ENCODE data around the gene MARVELD3. TPM values are rescaled to one million over a fixed set of nuclear protein-coding genes. Genes with fewer than 3 reads are reported as not detected.
"Not testable (repeated sequence)": the region's sequence is repeated elsewhere in the genome, so short reads cannot be mapped to it uniquely, and the experiment has no call there.

MARVELD3 gene
- total RNA-seq, 1 experiment from 2014 or later: 7.4 TPM

DNA sequence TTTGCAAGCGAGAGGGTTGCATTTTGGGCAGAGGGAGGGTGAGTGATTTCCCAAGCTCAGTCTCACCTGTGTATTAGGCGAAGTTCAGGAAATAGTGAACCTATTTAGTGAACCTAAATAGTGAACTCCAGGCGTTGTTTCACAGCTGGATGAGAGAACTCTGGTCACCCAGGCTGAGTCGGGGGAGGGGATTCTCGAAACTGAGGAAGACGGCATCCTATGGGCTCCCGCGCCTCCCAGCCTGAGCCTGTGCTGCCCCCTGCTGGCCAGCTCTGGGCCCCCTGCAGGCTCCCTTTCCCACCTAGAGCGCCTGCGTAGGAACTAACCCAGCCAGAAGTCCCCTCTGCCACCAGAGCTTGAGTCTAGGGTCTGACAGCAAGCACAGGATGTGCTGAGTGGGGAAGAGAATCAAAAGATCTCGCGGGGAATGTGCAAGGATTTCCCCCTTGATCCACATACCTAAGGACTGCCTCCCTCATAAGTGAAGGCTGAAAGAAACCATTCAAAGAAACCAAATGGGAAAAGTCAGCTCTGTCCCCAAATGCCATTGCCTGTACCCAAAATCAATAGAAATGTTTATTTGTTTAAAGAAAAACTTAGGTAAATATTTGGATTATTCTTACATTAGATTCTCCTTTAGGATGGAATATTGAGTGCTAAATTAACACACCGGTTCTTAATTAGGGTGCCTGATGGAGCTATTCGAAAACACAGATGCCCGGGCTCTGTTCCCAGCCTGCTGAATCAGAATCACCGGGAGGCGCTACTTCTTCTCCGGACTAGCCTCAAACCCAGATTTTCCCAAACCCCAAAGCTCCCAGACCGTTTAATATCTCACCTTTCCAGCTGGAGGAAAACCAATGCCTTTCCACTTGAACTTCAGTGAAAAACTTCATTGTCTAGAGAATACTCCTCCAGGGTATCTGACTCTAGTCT is 14.8 kb upstream of the MARVELD3 start:
- H3K9me2 ChIP-seq (replicated peaks; ENCODE audit: low read length): no peaks in the 10 kb centered on the region
- DNase-seq (peak; percentile 69), ATAC-seq (peak; percentile 87)
- H3K27ac ChIP-seq (ENCODE audit: low read length): no peak overlapping the region
- peak overlapping the region; percentile 55 for H3K4me2 ChIP-seq (ENCODE audit: low read length)
- H3K4me1 ChIP-seq (ENCODE audit: insufficient read depth, low read length): peaks cover 5% of the 10 kb centered on the region; the same call in 1 of the 2 replicates
- H3K9ac ChIP-seq (ENCODE audit: low read length): no peak overlapping the region
- H3K9me3 ChIP-seq (ENCODE audit: low read length): no peaks in the 10 kb centered on the region
- BruUV-seq (replicated peaks): no TSS peak
- TF ChIP-seq EZH2phosphoT487 (IDR thresholded peaks at IDR 0.05; ENCODE audit: borderline replicate concordance, low read length) (no peak), EZH2 (IDR thresholded peaks at IDR 0.05; ENCODE audit: low read length, unreplicated experiment) (no peak)
- TF ChIP-seq, protein P1, sequence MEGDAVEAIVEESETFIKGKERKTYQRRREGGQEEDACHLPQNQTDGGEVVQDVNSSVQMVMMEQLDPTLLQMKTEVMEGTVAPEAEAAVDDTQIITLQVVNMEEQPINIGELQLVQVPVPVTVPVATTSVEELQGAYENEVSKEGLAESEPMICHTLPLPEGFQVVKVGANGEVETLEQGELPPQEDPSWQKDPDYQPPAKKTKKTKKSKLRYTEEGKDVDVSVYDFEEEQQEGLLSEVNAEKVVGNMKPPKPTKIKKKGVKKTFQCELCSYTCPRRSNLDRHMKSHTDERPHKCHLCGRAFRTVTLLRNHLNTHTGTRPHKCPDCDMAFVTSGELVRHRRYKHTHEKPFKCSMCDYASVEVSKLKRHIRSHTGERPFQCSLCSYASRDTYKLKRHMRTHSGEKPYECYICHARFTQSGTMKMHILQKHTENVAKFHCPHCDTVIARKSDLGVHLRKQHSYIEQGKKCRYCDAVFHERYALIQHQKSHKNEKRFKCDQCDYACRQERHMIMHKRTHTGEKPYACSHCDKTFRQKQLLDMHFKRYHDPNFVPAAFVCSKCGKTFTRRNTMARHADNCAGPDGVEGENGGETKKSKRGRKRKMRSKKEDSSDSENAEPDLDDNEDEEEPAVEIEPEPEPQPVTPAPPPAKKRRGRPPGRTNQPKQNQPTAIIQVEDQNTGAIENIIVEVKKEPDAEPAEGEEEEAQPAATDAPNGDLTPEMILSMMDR (conservative IDR thresholded peaks at IDR 0.05; ENCODE audit: low read depth, low read length): peak; percentile 69
- no peaks in the 10 kb centered on the region for H3K36me3 ChIP-seq (ENCODE audit: low read depth, low read length)
- H3K79me2 ChIP-seq (ENCODE audit: low read length): no peaks in the 10 kb centered on the region
- ChIA-PET POLR2A (ENCODE audit: unreplicated experiment) (interaction anchor here (0.5 kb wide), 1 partner anchor 46 kb away, joined by 9 read pairs; no protein-coding TSS in a partner anchor), CTCF (interaction anchor here (0.6 to 2.1 kb wide), 2 partner anchors 46 to 175 kb away, joined by 3 to 40 read pairs; no protein-coding TSS in a partner anchor)
- intact Hi-C loops (cut with micrococcal nuclease): loop anchor here (1.0 to 2.0 kb wide), 4 partner anchors 46 to 198 kb away; no protein-coding TSS in a partner anchor
- no peaks in the 10 kb centered on the region for H3F3A ChIP-seq (ENCODE audit: low read length, unreplicated experiment)
- H4K20me1 ChIP-seq (ENCODE audit: low read length): no peaks in the 10 kb centered on the region
- peak overlapping the region; percentile 43; the same call in 1 of the 2 replicates for H2AFZ ChIP-seq (ENCODE audit: low read length)
- H3K27me3 ChIP-seq (ENCODE audit: low read length): no peaks in the 10 kb centered on the region
- no peak overlapping the region for H3K4me3 ChIP-seq (ENCODE audit: low read length)

DNA sequence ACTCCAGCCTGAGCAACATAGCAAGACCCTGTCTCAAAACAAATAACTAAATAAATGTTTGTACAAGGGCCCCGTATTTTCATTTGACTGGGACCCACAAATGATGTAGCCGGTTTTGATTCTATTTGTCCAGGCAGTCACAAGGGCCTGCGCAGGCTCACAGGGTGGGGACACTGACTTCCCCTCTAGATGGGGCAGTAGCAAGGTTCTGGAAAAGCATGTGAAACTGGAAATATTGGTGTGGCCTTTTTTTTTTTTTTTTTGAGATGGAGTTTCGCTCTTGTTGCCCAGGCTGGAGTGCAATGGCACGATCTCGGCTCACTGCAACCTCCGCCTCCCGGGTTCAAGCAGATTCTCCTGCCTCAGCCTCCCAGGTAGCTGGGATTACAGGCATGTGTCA is 11.0 kb upstream of the MARVELD3 start:
- BruUV-seq (replicated peaks); H3K9me3 ChIP-seq (ENCODE audit: low read length); H3K27me3 ChIP-seq (ENCODE audit: low read length); H3K79me2 ChIP-seq (ENCODE audit: low read length); H4K20me1 ChIP-seq (ENCODE audit: low read length); POLR2A ChIA-PET (ENCODE audit: unreplicated experiment); H3K4me1 ChIP-seq (ENCODE audit: insufficient read depth, low read length); ATAC-seq; H3K27ac ChIP-seq (ENCODE audit: low read length); H2AFZ ChIP-seq (ENCODE audit: low read length); intact Hi-C loops (cut with micrococcal nuclease); H3K4me2 ChIP-seq (ENCODE audit: low read length); H3K9me2 ChIP-seq (replicated peaks; ENCODE audit: low read length); H3K4me3 ChIP-seq (ENCODE audit: low read length); H3K36me3 ChIP-seq (ENCODE audit: low read depth, low read length); DNase-seq; H3K9ac ChIP-seq (ENCODE audit: low read length); CTCF ChIA-PET; H3F3A ChIP-seq (ENCODE audit: low read length, unreplicated experiment): not testable (repeated sequence)

DNA sequence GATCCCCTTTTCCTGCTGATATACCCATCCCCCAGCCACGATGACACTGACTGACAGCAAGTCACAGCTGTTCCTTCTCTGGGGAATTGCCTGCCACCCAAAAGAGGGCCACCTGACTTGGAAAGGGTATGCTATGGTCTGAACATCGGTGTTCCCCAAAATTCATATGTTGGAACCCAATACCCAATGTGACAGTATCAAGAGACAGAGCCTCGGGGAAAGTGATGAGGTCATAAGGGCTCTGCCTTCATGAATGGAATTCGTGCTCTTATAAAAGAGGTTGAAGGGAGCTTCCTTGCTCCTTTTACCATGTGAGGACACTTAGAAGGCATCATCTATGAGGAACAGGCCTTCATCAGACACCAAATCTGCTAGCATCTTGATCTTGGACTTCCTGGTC is 7.6 kb upstream of the MARVELD3 start:
- Histone ChIP-seq H3K9me2 (replicated peaks; ENCODE audit: low read length) (no peaks in the 10 kb centered on the region), H3K27me3 (ENCODE audit: low read length) (no peaks in the 10 kb centered on the region), H3K36me3 (ENCODE audit: low read depth, low read length) (no peaks in the 10 kb centered on the region), H3K9me3 (ENCODE audit: low read length) (no peaks in the 10 kb centered on the region), H4K20me1 (ENCODE audit: low read length) (no peaks in the 10 kb centered on the region), H3F3A (ENCODE audit: low read length, unreplicated experiment) (no peaks in the 10 kb centered on the region), H2AFZ (ENCODE audit: low read length) (no peak overlapping the region), H3K4me1 (ENCODE audit: insufficient read depth, low read length) (no peaks in the 10 kb centered on the region), H3K79me2 (ENCODE audit: low read length) (no peaks in the 10 kb centered on the region), H3K9ac (ENCODE audit: low read length) (no peak overlapping the region), H3K4me2 (ENCODE audit: low read length) (no peak overlapping the region), H3K4me3 (ENCODE audit: low read length) (no peak overlapping the region), H3K27ac (ENCODE audit: low read length) (no peak overlapping the region)
- intact Hi-C loops (cut with micrococcal nuclease): no loop called here
- DNase-seq (no peak), ATAC-seq (no peak)
- CTCF ChIA-PET: no interaction called here
- POLR2A ChIA-PET (ENCODE audit: unreplicated experiment): no interaction called here
- no TSS peak for BruUV-seq (replicated peaks)
- TF ChIP-seq, protein P1 (conservative IDR thresholded peaks at IDR 0.05; ENCODE audit: low read depth, low read length): no peak
- no peak for TF ChIP-seq EZH2phosphoT487 (IDR thresholded peaks at IDR 0.05; ENCODE audit: borderline replicate concordance, low read length)
- TF ChIP-seq EZH2 (IDR thresholded peaks at IDR 0.05; ENCODE audit: low read length, unreplicated experiment): no peak

Data from PC-3 (cell line).